OCI-M2 (cell line): Measurements from ENCODE around the gene SIGLEC11.
"Not testable (repeated sequence)": the region's sequence is repeated elsewhere in the genome, so short reads cannot be mapped to it uniquely, and the experiment has no call there.

Experiments used
- DNase-seq: peaks from one replicate; lab custom pipeline; 2025; ENCODE audit not compliant: unreplicated experiment; lab: John Stamatoyannopoulos, UW

SIGLEC11 gene

GRCh38 chr19:49981603-49982593 is 20.9 kb upstream of the SIGLEC11 start:
- DNase-seq: peak; percentile 68

DNA sequence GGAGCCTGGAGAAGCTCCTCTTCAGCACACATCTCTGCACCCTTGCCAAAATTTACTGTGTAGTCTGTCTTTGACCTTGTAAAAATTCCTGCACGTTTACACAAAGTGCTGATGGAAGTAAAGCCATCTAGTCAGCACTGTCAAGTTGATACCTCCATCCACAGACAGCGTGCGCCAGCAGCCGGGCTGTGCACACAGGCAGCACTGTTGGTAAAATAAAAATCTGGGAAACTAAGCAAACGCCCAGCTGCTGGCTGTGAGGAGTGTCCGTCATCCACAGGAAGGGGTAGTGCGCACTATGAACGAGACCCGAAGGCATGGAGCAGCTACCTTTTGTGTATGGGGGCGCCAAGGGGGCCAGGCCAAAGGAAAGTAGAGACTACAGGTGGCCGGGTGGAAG is 17.4 kb upstream of the SIGLEC11 start:
- no peak for DNase-seq

DNA sequence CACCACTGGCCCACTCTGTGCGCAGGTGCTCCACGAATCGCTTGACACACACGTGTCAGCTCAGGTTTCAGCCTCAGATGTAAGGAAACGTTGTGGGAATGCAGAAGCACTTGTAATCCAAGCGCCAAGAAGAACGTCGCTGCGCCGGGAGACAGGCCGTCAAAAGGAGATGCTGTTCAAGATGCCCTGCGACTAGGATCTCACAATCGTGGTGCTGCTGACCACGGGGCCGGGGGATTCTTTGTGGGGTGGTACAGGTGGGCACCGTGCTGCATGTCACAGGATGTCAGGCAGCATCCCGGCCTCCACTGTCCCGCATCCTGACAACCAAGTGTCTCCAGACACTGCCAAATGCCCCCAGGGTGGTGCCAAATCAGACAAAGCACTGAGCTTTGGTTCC is 16.9 kb upstream of the SIGLEC11 start:
- DNase-seq: no peak

GRCh38 chr19:49977076-49977475 is 16.1 kb upstream of the SIGLEC11 start:
- no peak for DNase-seq

- DNase-seq: no peak
These were observed 15.5 kb upstream of the SIGLEC11 start for GRCh38 chr19:49976496-49976895.

- DNase-seq: no peak
These were observed 14.1 kb upstream of the SIGLEC11 start for GRCh38 chr19:49975051-49975450.

DNA sequence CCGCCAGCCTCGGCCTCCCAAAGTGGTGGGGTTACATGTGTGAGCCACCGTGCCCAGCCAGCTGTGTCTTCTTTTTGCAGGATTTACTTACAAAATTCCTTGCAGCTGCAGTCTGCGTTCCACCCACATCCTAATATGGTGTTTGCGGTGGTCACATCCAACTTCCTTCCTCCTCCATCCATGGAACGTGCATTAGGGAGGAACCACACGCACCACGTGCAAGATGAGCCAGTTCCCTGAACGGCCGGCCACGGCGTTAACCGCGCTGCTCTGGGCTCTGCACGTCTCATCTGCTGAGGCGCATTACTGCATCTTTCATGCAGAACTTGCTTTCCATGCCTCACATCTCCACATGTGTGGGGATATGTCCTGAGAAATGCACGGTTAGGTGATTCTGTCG is 13.0 kb upstream of the SIGLEC11 start:
- DNase-seq: no peak

DNA sequence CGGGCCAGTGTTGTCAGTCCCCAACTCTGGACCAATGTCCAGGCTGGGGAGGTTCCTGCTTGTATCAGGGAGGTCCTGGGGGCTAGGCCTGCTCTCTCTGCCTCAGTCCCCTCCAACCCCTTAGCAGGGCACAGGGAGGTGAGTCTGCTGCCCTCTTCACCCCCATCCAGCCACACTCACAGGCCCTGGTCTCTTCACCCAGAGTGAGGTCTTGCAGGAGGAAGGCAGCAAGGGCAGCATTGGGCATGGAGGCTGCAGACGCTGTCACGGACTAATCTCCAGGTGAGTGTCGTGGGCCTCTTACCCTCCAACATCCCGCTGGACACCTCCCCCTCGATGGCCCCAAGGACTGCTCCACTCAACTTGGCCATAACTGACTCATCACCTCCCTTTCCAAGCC is 11.9 kb upstream of the SIGLEC11 start:
- DNase-seq: no peak

GRCh38 chr19:49971991-49972411 is 11.0 kb upstream of the SIGLEC11 start:
- no peak for DNase-seq

DNA sequence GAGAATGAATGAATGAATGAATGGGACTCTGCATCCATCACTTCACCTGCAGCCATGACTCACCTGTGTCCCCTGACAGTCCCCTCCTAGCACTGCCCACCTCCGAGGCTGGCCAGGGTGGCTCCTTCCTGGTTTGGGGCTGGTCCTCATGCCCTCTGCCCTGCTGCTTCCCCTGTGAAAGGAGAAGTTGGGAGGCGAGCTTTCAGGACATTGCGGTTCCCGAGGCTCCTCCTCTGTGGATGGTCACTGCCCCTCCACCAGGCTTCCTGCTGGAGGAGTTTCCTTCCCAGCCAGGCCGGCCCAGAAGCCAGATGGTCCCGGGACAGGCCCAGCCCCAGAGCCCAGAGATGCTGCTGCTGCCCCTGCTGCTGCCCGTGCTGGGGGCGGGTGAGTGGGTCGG is 8.4 kb upstream of the SIGLEC11 start:
- not testable (repeated sequence) for DNase-seq

DNA sequence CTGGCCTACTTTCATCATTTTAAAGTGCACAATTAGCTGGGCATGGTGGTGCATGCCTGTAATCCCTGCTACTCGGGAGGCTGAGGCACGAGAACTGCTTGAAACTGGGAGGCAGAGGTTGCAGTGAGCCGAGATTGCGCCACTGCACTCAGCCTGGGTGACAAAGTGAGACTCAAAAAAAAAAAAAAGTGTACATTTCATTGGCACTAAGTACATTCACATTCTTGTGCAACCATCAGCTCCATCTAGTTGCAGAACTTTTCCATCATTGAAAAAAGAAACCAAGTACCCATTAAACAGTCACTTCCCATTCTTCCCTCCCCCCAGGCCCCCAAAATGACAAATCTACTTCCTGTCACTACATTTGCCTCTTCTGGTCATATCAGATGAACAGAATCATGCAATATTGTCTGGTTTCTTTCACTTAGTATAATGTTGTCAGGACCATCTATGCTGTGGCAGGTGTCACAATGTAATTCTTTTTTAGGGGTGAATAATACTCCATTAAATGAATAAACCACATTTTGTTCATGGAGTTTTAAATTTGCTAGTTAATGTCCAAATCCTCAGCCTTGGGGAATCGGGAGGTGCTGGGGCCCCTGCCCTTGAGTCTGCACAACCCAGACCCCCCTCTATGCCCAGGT is 7.4 kb upstream of the SIGLEC11 start:
- DNase-seq: no peak

- not testable (repeated sequence) for DNase-seq
These were observed 1.1 kb downstream of the SIGLEC11 start for GRCh38 chr19:49959892-49960291.

DNA sequence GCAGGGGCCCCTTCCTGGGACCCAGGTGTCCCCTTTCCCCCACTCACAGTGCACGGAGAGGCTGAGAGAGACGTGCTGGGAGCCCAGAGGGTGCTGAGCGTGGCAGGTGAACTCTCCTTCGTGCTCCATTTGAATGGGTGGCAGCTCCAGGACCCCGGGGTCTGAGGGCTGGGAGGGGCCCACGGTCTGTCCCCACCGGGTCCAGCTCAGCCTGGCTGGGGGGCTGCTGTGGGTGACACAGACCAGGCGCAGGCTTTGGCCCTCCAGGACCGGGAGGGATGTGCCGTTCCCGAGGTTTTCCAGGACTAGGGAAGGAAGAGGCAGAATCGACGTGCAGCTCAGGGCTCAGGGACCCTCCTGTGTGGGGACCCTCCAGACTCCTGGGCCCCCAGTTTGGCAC is 2.4 kb downstream of the SIGLEC11 start:
- DNase-seq: not testable (repeated sequence)

GRCh38 chr19:49958144-49958543 is 2.8 kb downstream of the SIGLEC11 start:
- not testable (repeated sequence) for DNase-seq

DNA sequence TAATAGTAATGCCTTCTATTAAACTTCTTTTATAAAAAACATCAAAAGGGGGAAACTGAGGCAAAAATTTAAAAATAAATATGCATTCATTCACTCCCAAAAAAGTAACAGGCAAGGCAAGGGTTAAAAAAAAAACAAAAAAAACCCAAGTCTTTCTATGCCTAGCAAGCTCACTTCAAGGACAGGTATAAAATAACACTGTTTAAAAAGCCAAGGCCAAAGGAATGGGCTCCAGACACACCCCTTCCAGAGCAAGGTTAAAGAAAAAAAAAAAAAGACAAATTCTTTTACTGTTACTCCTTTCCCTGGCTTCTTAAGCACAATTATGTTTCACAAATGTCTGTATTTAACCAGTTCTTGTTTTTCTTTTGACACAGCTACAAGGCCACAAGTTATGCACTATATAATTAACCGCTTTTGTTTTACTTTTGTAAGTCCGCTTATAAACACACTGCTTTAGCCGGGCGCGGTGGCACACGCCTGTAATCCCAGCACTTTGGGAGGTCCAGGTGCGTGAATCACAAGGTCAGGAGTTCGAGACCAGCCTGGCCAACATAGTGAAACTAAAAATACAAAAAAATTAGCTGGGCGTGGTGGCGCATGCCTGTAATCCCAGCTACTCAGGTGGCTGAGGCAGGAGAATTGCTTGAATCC is 3.6 kb downstream of the SIGLEC11 start:
- no peak for DNase-seq

- no peak for DNase-seq
These were observed 4.9 kb downstream of the SIGLEC11 start for GRCh38 chr19:49956115-49956495.

GRCh38 chr19:49954933-49955332 is 6.0 kb downstream of the SIGLEC11 start:
- no peak for DNase-seq

DNA sequence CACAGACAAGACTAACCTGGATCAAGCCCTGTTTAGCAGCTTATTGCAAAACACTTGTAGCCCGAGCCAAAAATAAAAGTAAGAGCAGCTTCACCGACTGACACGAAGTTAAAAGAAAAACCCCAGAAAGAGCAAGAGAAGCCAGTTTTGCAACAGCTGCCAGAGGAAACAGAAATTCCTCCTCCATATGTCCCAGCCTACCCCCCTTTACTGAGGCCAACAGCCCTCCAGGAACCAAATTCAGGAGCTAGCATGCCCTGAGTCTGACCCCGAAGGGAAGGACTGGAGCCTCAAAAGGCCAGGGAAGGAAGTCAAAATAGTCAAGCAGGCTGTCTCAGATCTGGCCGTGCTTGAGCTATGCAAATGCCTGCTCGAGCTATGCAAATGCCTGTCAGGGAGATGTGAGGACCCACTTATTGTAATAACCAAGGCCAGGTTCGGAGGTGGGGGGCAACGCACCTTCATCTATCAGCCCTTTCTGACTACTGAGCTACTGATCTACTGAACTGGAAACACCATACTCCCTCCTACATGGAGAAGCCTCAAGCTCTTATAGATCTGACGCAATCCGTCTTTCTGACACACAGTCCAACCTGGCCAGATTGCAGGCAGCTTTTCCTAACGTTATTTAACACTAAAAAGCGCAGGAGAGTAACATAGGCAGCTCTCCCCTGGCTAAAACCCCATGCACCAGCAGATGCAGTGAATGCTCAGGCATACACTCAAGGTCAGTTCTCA is 6.7 kb downstream of the SIGLEC11 start:
- no peak for DNase-seq

- no peak for DNase-seq
These were observed 7.6 kb downstream of the SIGLEC11 start for GRCh38 chr19:49953416-49953815.

DNA sequence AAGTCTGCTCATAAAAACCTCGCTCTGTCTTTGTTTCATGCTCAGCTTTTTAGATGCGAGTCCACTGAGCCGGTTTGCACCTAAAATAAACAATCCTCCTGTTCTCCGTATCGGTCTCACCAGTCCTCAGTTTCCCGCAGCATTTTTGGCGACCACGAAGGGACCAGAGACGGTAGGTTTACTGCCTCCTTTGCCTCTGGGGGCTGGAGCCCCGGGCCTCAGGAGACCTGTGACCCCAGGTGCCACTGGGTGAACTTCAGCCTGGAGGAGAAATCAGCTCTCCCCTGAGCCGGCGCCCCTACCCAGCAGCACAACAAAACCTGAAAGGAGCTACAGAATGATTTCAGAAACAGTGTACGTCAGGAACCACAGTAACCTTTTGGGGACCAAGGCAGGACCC is 8.1 kb downstream of the SIGLEC11 start:
- no peak for DNase-seq

DNA sequence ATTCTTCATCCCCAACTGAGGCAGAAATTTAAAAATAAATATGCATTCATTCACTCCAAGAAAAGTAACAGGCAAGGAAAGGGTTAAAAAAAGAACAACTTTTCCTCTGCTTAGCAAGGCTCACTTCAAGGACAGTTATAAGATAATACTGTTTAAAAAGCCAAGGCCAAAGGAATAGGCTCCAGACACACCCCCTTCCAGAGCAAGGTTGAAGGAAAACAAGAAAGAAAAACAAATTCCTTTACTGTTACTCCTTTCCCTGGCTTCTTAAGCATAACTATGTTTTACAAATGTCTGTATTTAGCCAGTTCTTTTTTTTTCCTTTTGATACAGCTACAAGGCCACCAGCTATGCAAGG is 8.5 kb downstream of the SIGLEC11 start:
- no peak for DNase-seq
